Right lobe of liver (tissue), 4 donors: ENCODE measurements around the gene GRK4.

Experiments used
- CTCF ChIP-seq, 4 donors: fragments of 200-600 bp in 3 of 4; fragments of 450-650 bp in 1 of 4; IDR thresholded peaks; one replicate each; pipeline versions ENCODE4 v1.5.1 to v1.8.0; 2016 to 2022; ENCODE audit warnings: antibody characterized with exemption in 4 of 4, mild to moderate bottlenecking in 2 of 4
- POLR2A ChIP-seq: fragments of 450-650 bp; IDR thresholded peaks from one replicate; pipeline ENCODE4 v1.6.1; 2017; ENCODE audit warnings: antibody characterized with exemption, mild to moderate bottlenecking
- donor health status: DM: no; HTN: no; CAD: no.
- donor health status: DM: no; HTN: no; CAD: no.
- donor health status: DM: no; HTN: yes; CAD: no.

- TF ChIP-seq CTCF (IDR thresholded peaks at IDR 0.05) (no peak), POLR2A (no peak)
Observed at GRCh38 chr4:3035249-3035648, 71.9 kb downstream of the GRK4 start.
